Activated CD4-positive, alpha-beta T cell treated with anti-CD3 and anti-CD28 coated beads for 36 hours (primary cell): Measurements from ENCODE around the gene TP53I11. TPM values are rescaled to one million over a fixed set of nuclear protein-coding genes. Genes with fewer than 3 reads are reported as not detected.

Source experiments
- ATAC-seq: fragments of 200-7000 bp; cut with Tn5 transposase; one replicate; pipeline ENCODE4 v1.10.0; 2021; ENCODE audit warnings: mild to moderate bottlenecking, moderate library complexity
- CTCF ChIA-PET: fragments of 350-600 bp; sonication (Branson Sonifier 250); formaldehyde crosslinking; loops from one replicate; lab custom pipeline; 2021; ENCODE audit warnings: antibody characterized with exemption; lab: Charles Lee
- POLR2A ChIA-PET: fragments of 350-600 bp; sonication (Branson Sonifier 250); formaldehyde crosslinking; loops from one replicate; lab custom pipeline; 2021; ENCODE audit warnings: antibody characterized with exemption, inconsistent platforms; lab: Charles Lee
- DNase-seq: peaks from one replicate; pipeline ENCODE4 v3.0.0-alpha.2; 2020
- H3K27ac Mint-ChIP-seq: one replicate; pipeline ENCODE4 v1.8.0; 2021; ENCODE audit warnings: mixed read lengths
- H3K27me3 Mint-ChIP-seq: one replicate; pipeline ENCODE4 v1.8.0; 2021; ENCODE audit warnings: mixed read lengths
- H3K36me3 Mint-ChIP-seq: one replicate; pipeline ENCODE4 v1.8.0; 2021; ENCODE audit warnings: low read depth, mixed read lengths
- H3K4me1 Mint-ChIP-seq: one replicate; pipeline ENCODE4 v1.8.0; 2021; ENCODE audit warnings: mixed read lengths
- H3K4me3 Mint-ChIP-seq: one replicate; pipeline ENCODE4 v1.8.0; 2021; ENCODE audit warnings: mild to moderate bottlenecking, moderate library complexity, mixed read lengths
- H3K9me3 Mint-ChIP-seq: one replicate; pipeline ENCODE4 v1.8.0; 2021; ENCODE audit warnings: low read depth, mixed read lengths
- intact Hi-C, 2 experiments: fragments of 100-400 bp; cut with DNase I in 1 of 2; cut with micrococcal nuclease in 1 of 2; formaldehyde crosslinking; loops; one replicate each; pipeline versions ENCODE4 v1.14.2 to v1.15.1; 2022 to 2024; cut with DNase I, micrococcal nuclease
- total RNA-seq, 2 experiments: library from RNA; stranded (reverse); gene quantifications; one replicate each; pipeline ENCODE4 v1.2.3, GENCODE V29; 2021

The TP53I11 gene
- total RNA-seq, 2 experiments from 2014 or later, result 14.3 to 15.8 TPM

DNA sequence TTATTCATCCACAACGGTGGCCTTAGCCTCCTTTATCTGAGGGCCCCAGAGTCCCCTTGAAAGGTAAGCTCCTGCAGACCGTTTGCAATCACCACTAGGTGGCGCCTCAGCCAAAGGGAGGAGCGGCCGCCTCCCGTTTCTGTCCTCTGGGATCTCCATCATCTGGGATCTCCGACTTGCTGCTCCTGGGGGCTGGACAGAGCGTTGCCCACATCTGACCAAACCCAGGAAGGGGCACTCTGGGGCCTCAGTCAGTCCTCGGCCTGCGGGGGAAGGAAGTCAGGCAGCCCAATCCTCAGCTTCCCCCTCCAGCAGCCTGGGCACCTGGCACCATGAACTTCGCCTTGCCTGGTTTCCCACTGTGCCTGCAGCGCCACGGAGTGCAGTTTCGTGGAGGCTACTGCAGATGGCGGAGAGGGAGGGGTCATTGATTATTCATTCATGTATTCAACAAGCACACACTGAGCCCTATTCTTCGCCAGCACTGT is 23.5 kb downstream of the TP53I11 start:
- intact Hi-C loops, result loop anchor here (1.0 to 5.0 kb wide), 3 partner anchors 176 to 365 kb away; no protein-coding TSS in a partner anchor
- no peaks in the 10 kb centered on the region for H3K9me3 Mint-ChIP-seq
- no peaks in the 10 kb centered on the region for H3K4me1 Mint-ChIP-seq
- DNase-seq, result peak; percentile 79
- no peaks in the 10 kb centered on the region for H3K36me3 Mint-ChIP-seq
- no peak overlapping the region for H3K27ac Mint-ChIP-seq
- H3K27me3 Mint-ChIP-seq, result no peaks in the 10 kb centered on the region
- H3K4me3 Mint-ChIP-seq, result no peak overlapping the region
- CTCF ChIA-PET, result interaction anchor here (0.5 to 24.4 kb wide), 35 partner anchors 8 to 808 kb away, joined by 3 to 798 read pairs (median 4); no protein-coding TSS in a partner anchor
- ATAC-seq, result peak; percentile 71
- POLR2A ChIA-PET, result interaction anchor here (0.8 kb wide), 1 partner anchor 182 kb away, joined by 3 read pairs; no protein-coding TSS in a partner anchor

GRCh38 chr11:44926036-44926435 is 24.6 kb downstream of the TP53I11 start:
- no peak overlapping the region for H3K4me3 Mint-ChIP-seq
- no peaks in the 10 kb centered on the region for H3K4me1 Mint-ChIP-seq
- ATAC-seq (no peak), DNase-seq (no peak)
- POLR2A ChIA-PET, result no interaction called here
- no peak overlapping the region for H3K27ac Mint-ChIP-seq
- no peaks in the 10 kb centered on the region for H3K36me3 Mint-ChIP-seq
- CTCF ChIA-PET, result interaction anchor here (1.0 to 24.4 kb wide), 6 partner anchors 11 to 177 kb away, joined by 3 to 798 read pairs (median 8); no protein-coding TSS in a partner anchor
- no peaks in the 10 kb centered on the region for H3K9me3 Mint-ChIP-seq
- H3K27me3 Mint-ChIP-seq, result no peaks in the 10 kb centered on the region
- intact Hi-C loops, result loop anchor here in 1 of 2 experiments (5.0 kb wide), 1 partner anchor 366 kb away; no protein-coding TSS in a partner anchor

DNA sequence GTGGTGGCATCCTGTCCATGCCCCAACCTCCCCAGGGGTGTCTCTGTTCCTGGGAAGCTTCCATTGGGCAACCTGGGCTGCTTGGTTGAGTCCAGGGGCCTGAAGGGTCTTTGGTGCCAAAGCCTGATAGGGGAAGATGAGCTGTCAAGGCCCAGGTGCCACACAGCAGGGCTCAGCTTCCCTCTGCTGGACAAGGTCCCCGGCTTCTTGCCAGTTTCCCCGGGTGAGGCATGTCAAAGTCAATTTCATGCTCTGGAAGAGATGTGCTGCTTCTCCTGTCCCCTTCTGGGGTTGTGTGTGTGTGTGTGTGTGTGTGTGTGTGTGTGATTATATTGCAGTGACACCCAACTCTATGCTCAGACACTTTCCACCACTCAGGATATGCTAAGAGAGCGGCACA is 26.9 kb downstream of the TP53I11 start:
- ChIA-PET CTCF (interaction anchor here (1.5 to 3.8 kb wide), 3 partner anchors 13 to 187 kb away, joined by 4 to 22 read pairs (median 4); no protein-coding TSS in a partner anchor), POLR2A (no interaction called here)
- no peak overlapping the region for H3K27ac Mint-ChIP-seq
- intact Hi-C loops, result no loop called here
- H3K27me3 Mint-ChIP-seq, result no peaks in the 10 kb centered on the region
- no peaks in the 10 kb centered on the region for H3K9me3 Mint-ChIP-seq
- H3K36me3 Mint-ChIP-seq, result no peaks in the 10 kb centered on the region
- DNase-seq, result no peak
- no peaks in the 10 kb centered on the region for H3K4me1 Mint-ChIP-seq
- no peak overlapping the region for H3K4me3 Mint-ChIP-seq
- ATAC-seq, result no peak

DNA sequence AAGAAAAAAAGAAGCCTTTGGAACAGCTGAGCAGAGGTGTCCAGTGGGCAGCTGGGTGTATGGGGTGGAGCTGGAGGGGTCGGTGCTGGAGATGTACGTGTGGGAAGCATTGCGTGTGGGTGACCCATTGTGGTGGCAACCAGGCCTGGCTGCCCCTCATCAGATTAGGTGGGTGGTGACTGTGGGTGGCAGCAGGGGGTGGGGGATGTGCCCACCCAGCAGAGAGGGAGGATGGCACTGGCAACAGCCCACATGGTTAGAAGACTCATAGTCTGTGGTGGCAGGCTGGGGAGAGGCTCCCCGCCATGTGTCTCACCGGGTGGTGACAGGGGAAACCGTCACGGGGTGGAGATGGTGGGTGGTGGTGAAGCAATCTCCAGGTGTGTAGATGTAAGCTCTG is 27.6 kb downstream of the TP53I11 start:
- intact Hi-C loops, result no loop called here
- Mint-ChIP-seq H3K4me3 (no peak overlapping the region), H3K27ac (no peak overlapping the region), H3K9me3 (no peaks in the 10 kb centered on the region), H3K4me1 (no peaks in the 10 kb centered on the region), H3K36me3 (no peaks in the 10 kb centered on the region), H3K27me3 (no peaks in the 10 kb centered on the region)
- POLR2A ChIA-PET, result no interaction called here
- CTCF ChIA-PET, result interaction anchor here (1.5 to 3.8 kb wide), 3 partner anchors 13 to 188 kb away, joined by 4 to 22 read pairs (median 4); no protein-coding TSS in a partner anchor
- ATAC-seq (no peak), DNase-seq (no peak)

DNA sequence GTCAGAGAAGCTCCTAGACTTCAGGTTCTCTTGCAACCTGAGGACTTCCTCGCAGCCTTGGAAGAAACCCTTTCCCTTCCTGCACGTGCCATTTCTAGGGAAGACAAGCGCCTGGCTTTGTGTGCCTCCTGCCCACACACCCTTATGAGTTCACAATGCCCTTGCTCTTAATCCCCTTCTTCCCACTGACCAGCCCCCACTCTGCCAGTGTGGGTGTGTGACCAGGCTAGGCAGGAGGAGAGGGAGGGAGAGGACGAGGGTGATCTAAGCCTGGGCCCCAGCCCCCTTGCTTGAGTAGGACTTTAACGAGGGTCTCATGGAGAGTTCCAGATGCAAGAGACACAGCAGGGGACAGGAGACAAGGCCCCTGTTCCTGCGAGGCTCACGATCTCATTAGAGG is 30.2 kb downstream of the TP53I11 start:
- DNase-seq (no peak), ATAC-seq (no peak)
- CTCF ChIA-PET, result no interaction called here
- POLR2A ChIA-PET, result no interaction called here
- Mint-ChIP-seq H3K4me1 (no peaks in the 10 kb centered on the region), H3K9me3 (no peaks in the 10 kb centered on the region), H3K36me3 (no peaks in the 10 kb centered on the region), H3K27me3 (no peaks in the 10 kb centered on the region), H3K4me3 (no peak overlapping the region), H3K27ac (no peak overlapping the region)
- intact Hi-C loops, result no loop called here

GRCh38 chr11:44917741-44918140 is 32.9 kb downstream of the TP53I11 start:
- Mint-ChIP-seq H3K4me1 (no peaks in the 10 kb centered on the region), H3K36me3 (no peaks in the 10 kb centered on the region), H3K27me3 (no peaks in the 10 kb centered on the region), H3K9me3 (no peaks in the 10 kb centered on the region), H3K27ac (no peak overlapping the region), H3K4me3 (no peak overlapping the region)
- CTCF ChIA-PET, result no interaction called here
- POLR2A ChIA-PET, result no interaction called here
- ATAC-seq (no peak), DNase-seq (no peak)
- intact Hi-C loops, result no loop called here

GRCh38 chr11:44916801-44917385 is 33.8 kb downstream of the TP53I11 start:
- DNase-seq, result no peak
- Mint-ChIP-seq H3K9me3 (no peaks in the 10 kb centered on the region), H3K27me3 (no peaks in the 10 kb centered on the region), H3K4me1 (no peaks in the 10 kb centered on the region), H3K4me3 (no peak overlapping the region), H3K36me3 (no peaks in the 10 kb centered on the region), H3K27ac (no peak overlapping the region)
- intact Hi-C loops, result no loop called here
- no peak for ATAC-seq
- CTCF ChIA-PET, result interaction anchor here (0.7 kb wide), 1 partner anchor 19 kb away, joined by 3 read pairs; no protein-coding TSS in a partner anchor
- POLR2A ChIA-PET, result no interaction called here

DNA sequence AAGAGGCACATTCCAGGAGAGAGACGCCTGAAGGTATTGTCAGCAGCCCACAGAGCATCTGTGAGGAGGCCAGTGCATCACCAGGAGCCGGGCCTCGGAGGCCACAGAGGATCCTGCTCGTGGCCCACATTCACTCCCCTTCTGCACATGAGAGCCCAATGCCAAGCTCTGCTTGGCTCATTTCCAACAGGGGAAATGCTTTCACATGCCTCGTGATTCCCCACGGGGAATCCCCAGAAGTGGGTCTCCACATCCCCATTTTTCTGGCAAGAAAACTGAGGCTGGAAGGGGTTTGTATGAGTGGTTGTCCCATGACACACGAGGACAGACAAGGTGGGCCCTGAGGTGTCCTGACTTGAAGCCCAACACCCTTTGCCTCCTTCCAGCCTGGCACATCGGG is 34.4 kb downstream of the TP53I11 start:
- H3K27me3 Mint-ChIP-seq, result no peaks in the 10 kb centered on the region
- H3K4me3 Mint-ChIP-seq, result no peak overlapping the region
- CTCF ChIA-PET, result interaction anchor here (0.7 kb wide), 1 partner anchor 20 kb away, joined by 3 read pairs; no protein-coding TSS in a partner anchor
- intact Hi-C loops, result no loop called here
- no peaks in the 10 kb centered on the region for H3K9me3 Mint-ChIP-seq
- no peaks in the 10 kb centered on the region for H3K4me1 Mint-ChIP-seq
- H3K36me3 Mint-ChIP-seq, result no peaks in the 10 kb centered on the region
- DNase-seq (no peak), ATAC-seq (no peak)
- H3K27ac Mint-ChIP-seq, result no peak overlapping the region
- POLR2A ChIA-PET, result no interaction called here

- no peak for DNase-seq
- Mint-ChIP-seq H3K4me3 (no peak overlapping the region), H3K4me1 (peaks cover 3% of the 10 kb centered on the region), H3K36me3 (no peaks in the 10 kb centered on the region), H3K27ac (no peak overlapping the region), H3K27me3 (no peaks in the 10 kb centered on the region), H3K9me3 (no peaks in the 10 kb centered on the region)
- ChIA-PET CTCF (interaction anchor here (1.0 kb wide), 1 partner anchor 11 kb away, joined by 4 read pairs; no protein-coding TSS in a partner anchor), POLR2A (no interaction called here)
- ATAC-seq, result no peak
- intact Hi-C loops, result no loop called here
Measured at GRCh38 chr11:44915621-44916020, 35.1 kb downstream of the TP53I11 start.

DNA sequence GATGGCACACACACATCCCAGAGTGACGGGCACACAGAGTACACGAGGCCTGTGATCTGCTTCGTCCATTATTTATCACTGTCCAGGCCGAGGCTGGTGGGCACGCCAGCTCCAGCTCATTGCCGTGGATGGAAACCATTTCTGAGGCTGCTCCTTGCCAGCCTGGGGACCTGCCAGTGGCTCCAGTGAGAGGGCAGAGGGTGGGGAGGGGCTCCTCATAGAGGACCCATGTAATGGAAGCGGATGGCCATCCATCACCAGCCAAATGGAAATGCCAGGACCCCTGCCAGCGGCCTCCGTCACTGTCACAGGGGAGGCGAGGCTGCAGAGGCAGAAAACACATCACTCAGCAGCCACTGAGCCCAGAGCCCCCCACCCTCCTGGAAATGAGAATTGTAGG is 35.7 kb downstream of the TP53I11 start:
- Mint-ChIP-seq H3K9me3 (no peaks in the 10 kb centered on the region), H3K4me3 (no peak overlapping the region), H3K27ac (no peak overlapping the region), H3K4me1 (peaks cover 3% of the 10 kb centered on the region), H3K36me3 (no peaks in the 10 kb centered on the region), H3K27me3 (no peaks in the 10 kb centered on the region)
- POLR2A ChIA-PET, result interaction anchor here (0.7 kb wide), 1 partner anchor 379 kb away, joined by 3 read pairs; no protein-coding TSS in a partner anchor
- no peak for ATAC-seq
- CTCF ChIA-PET, result interaction anchor here (0.9 to 1.0 kb wide), 2 partner anchors 12 to 21 kb away, joined by 4 to 5 read pairs; no protein-coding TSS in a partner anchor
- intact Hi-C loops, result no loop called here
- DNase-seq, result no peak

- no peaks in the 10 kb centered on the region for H3K27me3 Mint-ChIP-seq
- no peak for ATAC-seq
- intact Hi-C loops, result loop anchor here (5.0 kb wide), 4 partner anchors 127 to 627 kb away; partner anchors contain the start of gene TSPAN18 (in 1 of the 2)
- H3K9me3 Mint-ChIP-seq, result no peaks in the 10 kb centered on the region
- H3K4me3 Mint-ChIP-seq, result no peak overlapping the region
- ChIA-PET POLR2A (no interaction called here), CTCF (interaction anchor here (0.9 kb wide), 1 partner anchor 22 kb away, joined by 5 read pairs; no protein-coding TSS in a partner anchor)
- H3K36me3 Mint-ChIP-seq, result no peaks in the 10 kb centered on the region
- peaks cover 3% of the 10 kb centered on the region for H3K4me1 Mint-ChIP-seq
- no peak for DNase-seq
- H3K27ac Mint-ChIP-seq, result no peak overlapping the region
Measured at GRCh38 chr11:44914105-44914504, 36.6 kb downstream of the TP53I11 start.
